Measurements from ENCODE around the gene ZNF407.
"Not testable (repeated sequence)": the region's sequence is repeated elsewhere in the genome, so short reads cannot be mapped to it uniquely, and the experiment has no call there.

Gene ZNF407

DNA sequence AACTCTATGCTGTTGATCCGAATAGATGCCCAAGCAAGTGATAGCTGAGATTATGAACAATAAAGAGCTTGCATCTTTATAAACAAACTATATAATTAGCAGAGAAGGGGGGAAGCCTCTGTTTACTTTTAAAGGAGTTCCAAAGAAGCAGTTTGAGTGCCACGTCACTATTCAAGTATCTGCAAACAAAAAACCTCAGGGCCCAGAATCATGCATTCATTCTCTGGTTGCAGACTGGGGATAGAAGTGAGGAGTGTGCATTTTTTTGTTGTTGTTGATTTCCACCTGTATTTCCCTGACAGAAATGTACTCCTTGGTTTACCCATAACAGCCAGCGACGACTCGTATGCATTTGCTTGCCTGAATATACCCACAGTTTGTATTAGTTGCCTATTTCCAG, 347.0 kb downstream of the ZNF407 start:
- no peak for DNase-seq

GRCh38 chr18:74945774-74946545, 348.3 kb downstream of the ZNF407 start:
- no peak for DNase-seq

- DNase-seq = no peak
These were observed 349.1 kb downstream of the ZNF407 start for GRCh38 chr18:74946646-74947375.

DNA sequence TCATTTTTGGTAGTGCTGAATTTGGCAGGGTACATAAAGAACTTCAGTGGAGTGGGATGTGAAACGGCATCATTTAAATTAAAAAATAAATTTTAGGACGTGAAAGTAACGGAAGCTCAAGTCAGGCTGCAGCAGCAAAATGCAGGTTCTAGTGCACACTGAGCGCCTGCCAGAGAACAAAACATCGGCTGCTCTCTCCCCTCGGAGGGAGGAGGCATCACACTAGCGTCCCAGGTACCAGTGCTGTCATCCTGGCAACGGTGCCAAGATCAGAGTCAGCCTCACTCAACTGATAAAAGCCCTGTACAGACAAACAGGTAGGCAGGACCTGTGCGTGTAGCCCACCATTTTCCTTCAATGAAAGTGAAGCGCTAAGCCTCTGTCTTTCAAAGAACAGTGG, 349.7 kb downstream of the ZNF407 start:
- no peak for DNase-seq

- DNase-seq = no peak
These were observed 350.2 kb downstream of the ZNF407 start for GRCh38 chr18:74947875-74948274.

DNA sequence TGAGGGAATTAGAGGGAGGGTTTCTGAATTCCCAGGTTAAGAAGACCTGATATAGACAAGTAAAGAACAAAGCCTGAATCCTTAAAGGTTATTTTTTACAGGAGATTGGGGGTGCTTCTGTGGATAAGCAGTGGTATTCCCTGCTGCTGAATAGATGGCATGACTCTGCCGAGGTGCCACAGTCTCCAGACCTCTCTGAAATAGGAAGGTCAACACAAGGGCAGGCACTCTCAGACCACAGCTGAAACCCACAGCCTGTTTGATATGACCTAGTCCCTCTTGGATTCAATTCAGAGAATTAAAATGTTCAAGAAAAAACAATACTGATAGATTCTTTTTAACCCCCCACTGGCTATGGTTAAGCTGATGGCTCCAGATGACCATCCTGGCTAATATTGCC, 351.9 kb downstream of the ZNF407 start:
- no peak for DNase-seq

GRCh38 chr18:74950479-74950878, 352.8 kb downstream of the ZNF407 start:
- DNase-seq = no peak

DNA sequence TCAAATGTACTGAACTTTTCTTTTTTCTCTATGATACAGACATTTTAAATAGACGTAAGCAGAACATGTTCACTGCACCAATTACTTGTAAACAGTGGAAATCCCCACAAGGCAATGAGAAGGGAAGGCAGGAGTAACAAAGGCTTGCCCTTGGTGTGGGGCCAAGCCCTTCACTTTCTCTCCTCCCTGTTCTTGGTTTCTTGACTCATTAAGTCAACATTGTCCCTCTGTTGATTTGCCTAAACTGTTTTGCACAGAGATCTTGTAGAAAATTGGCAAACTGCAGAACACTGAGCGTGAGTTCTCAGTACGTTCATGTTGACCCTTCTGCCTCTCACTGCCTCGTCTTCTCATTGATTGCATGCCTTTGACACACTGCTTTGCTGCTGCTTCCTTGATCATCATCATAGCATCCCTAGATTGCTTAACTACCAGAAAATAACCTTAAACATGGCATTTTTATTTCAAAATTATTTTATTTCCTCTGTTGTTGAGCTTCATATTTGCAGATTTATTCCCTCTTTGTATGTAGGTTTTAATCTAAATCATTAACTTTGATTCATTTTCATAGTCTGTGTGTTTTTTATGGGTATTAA, 353.6 kb downstream of the ZNF407 start:
- peak; percentile 23 for DNase-seq

GRCh38 chr18:74957588-74958224, 360.0 kb downstream of the ZNF407 start:
- no peak for DNase-seq

DNA sequence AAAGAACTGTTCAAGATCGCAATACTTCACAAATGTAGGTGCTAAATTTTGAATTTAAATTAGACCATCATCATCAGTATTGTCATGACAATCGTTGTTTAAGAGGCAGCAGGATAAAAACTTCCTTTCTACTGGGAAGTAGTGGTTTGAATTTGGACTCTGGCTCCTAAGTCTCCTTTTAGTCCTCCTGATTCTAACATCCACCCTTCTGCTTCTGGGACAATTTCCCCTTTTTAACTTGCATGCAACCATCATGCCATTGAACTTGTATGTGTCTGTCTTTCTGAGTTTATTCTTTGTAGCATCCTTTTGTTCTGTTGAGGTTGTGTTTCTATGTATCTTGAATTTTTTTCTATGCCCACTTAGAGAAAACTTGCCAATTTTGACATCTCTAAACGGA, 361.5 kb downstream of the ZNF407 start:
- DNase-seq = no peak

DNA sequence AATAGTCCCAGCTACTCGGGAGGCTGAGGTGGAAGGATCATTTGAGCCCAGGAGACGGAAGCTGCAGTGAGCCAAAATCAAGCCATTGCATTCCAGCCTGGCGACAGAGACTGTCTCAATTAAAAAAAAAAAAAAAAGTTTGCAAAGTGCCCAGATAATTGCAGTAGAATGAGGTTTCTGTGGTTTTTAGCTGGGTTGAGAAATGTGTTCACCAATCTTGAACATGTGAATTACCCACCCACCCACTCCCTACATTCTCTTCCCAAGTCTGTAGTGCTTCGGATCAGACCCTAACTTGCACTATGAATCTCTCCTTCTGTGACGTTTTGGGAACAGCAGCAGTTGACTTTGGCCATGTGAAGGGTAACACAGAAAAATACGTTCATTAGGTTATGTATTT, 363.9 kb downstream of the ZNF407 start:
- DNase-seq = no peak

GRCh38 chr18:74963820-74964446, 366.3 kb downstream of the ZNF407 start:
- DNase-seq = peak; percentile 71

- DNase-seq = no peak
These were observed 368.0 kb downstream of the ZNF407 start for GRCh38 chr18:74965682-74966081.

DNA sequence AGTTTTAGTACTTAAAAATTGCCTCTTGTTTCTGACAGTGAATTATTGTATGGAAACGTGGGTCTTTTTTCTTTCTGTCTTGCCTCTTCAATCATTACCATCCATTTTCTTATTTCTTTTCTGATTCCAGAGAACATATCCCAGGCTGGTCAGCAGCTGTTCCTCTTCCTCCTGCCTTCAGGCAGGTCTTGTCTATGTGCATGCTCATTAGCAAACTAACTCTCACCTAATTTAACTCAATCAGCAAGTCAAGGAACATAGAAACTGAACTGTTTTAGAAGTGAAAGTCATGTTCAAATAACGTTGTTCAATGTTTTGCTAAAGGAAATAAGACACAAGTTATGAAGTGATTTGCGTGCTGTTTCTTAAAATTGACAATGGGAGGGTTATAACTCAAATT, 369.8 kb downstream of the ZNF407 start:
- no peak for DNase-seq

GRCh38 chr18:74967979-74968378, 370.3 kb downstream of the ZNF407 start:
- DNase-seq = no peak

DNA sequence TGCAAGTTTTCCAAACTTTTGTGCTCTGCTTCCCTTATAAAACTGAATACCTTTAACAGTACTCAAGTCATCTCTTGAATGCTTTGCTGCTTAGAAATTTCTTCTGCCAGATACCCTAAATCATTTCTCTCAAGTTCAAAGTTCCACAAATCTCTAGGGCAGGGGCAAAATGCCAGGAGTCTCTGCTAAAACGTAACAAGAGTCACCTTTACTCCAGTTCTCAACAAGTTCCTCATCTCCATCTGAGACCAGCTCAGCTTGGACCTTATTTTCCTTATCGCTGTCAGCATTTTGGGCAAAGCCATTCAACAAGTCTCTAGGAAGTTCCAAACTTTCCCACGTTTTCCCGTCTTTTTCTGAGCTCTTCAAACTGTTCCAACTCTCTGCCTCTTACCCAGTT, 373.7 kb downstream of the ZNF407 start:
- not testable (repeated sequence) for DNase-seq

DNA sequence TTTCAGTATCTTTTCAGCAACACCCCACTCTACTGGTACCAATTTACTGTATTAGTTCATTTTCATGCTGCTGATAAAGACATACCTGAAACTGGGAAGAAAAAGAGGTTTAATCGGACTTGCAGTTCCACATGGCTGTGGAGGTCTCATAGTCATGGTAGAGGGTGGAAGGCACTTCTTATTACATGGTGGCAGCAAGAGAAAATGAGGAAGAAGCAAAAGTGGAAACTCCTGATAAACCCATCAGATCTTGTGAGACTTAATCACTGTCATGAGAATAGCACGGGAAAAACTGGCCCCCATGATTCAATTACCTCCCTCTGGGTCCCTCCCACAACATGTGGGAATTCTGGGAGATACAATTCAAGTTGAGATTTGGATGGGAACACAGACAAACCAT, 374.1 kb downstream of the ZNF407 start:
- not testable (repeated sequence) for DNase-seq

DNA sequence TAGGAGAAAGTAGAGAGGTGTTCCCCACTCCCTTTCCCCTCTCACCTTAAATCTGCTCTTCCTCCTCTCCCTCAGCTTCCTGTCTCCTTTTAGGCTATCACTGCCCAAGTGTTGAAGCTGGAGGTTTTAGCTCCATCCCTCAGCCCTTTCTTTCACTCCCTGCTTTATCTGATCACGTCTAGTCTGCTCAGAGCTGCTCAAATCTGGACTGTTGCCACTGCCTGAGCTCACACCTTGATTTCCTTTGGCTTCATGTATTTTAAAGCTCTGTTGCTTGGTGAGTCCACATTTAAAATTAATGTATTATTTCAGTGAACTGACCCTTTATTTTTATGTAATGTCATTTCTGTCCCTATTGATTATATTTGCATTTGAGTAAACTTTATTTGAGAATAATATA, 374.7 kb downstream of the ZNF407 start:
- no peak for DNase-seq

GRCh38 chr18:74975001-74975400, 377.3 kb downstream of the ZNF407 start:
- peak; percentile 22 for DNase-seq

DNA sequence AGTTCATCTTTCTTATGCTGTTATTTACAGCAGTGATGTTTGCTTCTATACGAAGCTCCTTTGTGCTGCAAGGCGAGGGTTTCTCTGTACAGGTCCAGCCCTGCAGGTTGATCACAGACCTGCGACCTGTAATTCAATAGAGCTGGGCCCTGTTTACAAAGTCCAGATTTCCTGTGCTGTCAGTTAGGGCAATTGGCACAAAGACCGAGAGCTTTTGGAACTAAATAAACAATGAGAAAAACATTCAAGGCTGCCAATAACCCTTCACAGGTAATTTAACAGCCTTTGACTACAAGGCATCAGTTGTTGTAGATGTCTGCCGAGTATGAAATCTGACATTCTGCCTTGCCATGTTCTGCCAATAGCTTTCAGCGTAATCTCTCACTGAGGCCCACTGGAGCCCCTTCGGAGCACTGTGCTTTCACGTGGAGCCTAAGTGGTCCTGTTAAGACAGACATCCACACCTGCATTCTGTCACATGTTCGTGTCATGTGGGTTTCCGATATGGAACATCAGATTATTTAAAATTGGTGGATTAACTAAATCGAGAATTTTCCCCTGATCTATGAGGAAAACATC, 378.8 kb downstream of the ZNF407 start:
- DNase-seq = no peak

DNA sequence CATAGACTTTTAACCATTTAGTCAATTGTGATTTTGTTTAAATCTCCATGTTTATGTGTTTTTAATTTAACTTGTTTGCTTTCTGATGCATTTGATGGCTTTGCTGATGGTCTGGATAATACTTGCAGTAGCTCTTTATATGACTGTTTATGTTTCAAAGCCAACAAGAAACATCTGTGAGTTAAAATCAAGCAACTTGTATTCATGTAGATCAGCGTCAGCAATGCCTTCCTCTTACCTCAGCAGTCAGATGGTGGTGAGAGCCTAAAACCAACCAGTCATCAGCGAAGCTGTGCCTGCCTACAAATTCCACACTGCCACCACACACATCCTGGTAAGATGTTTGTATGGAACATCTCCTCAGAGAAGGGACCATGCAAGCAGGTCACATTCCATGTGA, 379.4 kb downstream of the ZNF407 start:
- DNase-seq = no peak

GRCh38 chr18:74980669-74981068, 383.0 kb downstream of the ZNF407 start:
- no peak for DNase-seq

DNA sequence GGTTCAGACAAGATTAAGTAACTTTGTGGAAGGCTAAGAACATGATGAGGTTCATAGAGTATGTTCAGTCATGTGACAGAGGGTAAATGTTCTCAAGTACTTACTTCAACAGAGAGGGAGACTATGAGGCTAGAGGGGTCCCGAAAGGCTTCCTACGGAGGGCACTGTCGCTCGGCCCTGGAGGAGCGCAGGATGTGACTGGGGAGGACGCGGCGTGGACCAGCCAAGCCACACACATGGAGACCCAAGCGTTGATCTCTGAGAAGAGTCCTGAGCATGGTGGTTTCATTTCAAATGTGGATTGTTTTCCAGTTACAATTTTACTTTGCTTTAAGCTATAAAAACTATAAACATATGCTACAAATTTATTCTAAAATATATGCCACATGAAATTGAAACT, 383.8 kb downstream of the ZNF407 start:
- DNase-seq = no peak

Data from NCI-H526 treated with DMSO at 0.1 percent for 48 hours (cell line).